SH-SY5Y (cell line): ENCODE measurements around the gene ARHGAP15.

Source experiments
- GATA2 ChIP-seq: IDR thresholded peaks from 2 replicates; pipeline ENCODE4 v1.6.1; 2011; ENCODE audit warnings: mild to moderate bottlenecking, low read depth, low read length
- GATA3 ChIP-seq: IDR thresholded peaks from 2 replicates; pipeline ENCODE4 v1.6.1; 2011; ENCODE audit warnings: low read depth, mild to moderate bottlenecking, low read length, moderate library complexity

DNA sequence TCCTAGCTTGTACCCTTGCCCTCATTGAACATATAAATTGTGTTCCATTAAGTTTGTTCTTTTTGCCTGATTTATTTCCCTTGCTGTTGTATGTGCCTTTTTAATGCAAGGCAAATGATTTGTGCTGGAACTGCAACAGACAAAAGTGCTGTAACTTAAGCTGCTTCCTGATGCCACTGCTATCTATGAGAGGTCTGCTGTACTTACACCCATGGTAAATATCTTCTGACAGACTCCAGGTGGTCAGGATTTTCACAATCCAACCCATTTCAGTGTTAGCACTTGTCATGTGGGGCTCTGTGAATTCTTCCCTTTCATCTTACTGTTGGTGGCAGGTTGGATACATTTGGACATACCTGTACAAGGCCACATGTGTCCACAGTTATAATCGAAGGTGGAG, 63.5 kb downstream of the ARHGAP15 start:
- no peak for TF ChIP-seq GATA2
- TF ChIP-seq GATA3, result no peak
